GM18517 (cell line): Measurements from ENCODE around the gene EXOC3L4.
"Not testable (repeated sequence)": the region's sequence is repeated elsewhere in the genome, so short reads cannot be mapped to it uniquely, and the experiment has no call there.

Source experiments
- ATAC-seq: cut with Tn5 transposase; IDR thresholded peaks from one replicate; pipeline ENCODE4 v1.9.1; 2021; ENCODE audit warnings: mild to moderate bottlenecking, moderate library complexity; ENCODE audit not compliant: unreplicated experiment

Gene EXOC3L4

GRCh38 chr14:103118018-103118662, 23.6 kb downstream of the EXOC3L4 start:
- no peak for ATAC-seq

- ATAC-seq, result no peak
Measured at GRCh38 chr14:103118663-103119404, 24.3 kb downstream of the EXOC3L4 start.

- not testable (repeated sequence) for ATAC-seq
Measured at GRCh38 chr14:103119527-103119926, 25.0 kb downstream of the EXOC3L4 start.

- ATAC-seq, result no peak
Measured at GRCh38 chr14:103121121-103121845, 26.8 kb downstream of the EXOC3L4 start.

- no peak for ATAC-seq
Measured at GRCh38 chr14:103121846-103122584, 27.5 kb downstream of the EXOC3L4 start.

- ATAC-seq, result no peak
Measured at GRCh38 chr14:103122585-103122946, 28.0 kb downstream of the EXOC3L4 start.

GRCh38 chr14:103122947-103123633, 28.6 kb downstream of the EXOC3L4 start, which contains the start of gene TNFAIP2:
Gene TNFAIP2 (plus strand): TSS chr14:103123461. CDS start chr14:103126458, 2,997 bp downstream.
- no peak for ATAC-seq

GRCh38 chr14:103123634-103124500, 29.3 kb downstream of the EXOC3L4 start:
- no peak for ATAC-seq

- ATAC-seq, result no peak
Measured at GRCh38 chr14:103124501-103125001, 30.0 kb downstream of the EXOC3L4 start.

GRCh38 chr14:103125098-103126070, 30.9 kb downstream of the EXOC3L4 start:
- ATAC-seq, result no peak

- ATAC-seq, result no peak
Measured at GRCh38 chr14:103126088-103126872, 31.8 kb downstream of the EXOC3L4 start.

GRCh38 chr14:103126873-103127304, 32.4 kb downstream of the EXOC3L4 start:
- ATAC-seq, result no peak

- no peak for ATAC-seq
Measured at GRCh38 chr14:103127356-103127755, 32.8 kb downstream of the EXOC3L4 start.

GRCh38 chr14:103127861-103128598, 33.5 kb downstream of the EXOC3L4 start:
- no peak for ATAC-seq

GRCh38 chr14:103128631-103129300, 34.2 kb downstream of the EXOC3L4 start:
- no peak for ATAC-seq
